Adrenal gland (tissue), 12 donors: Measurements from ENCODE around the gene GPR31. TPM values are rescaled to one million over a fixed set of nuclear protein-coding genes. Genes with fewer than 3 reads are reported as not detected.

ENCODE experiments used
- DNase-seq, 7 donors: peaks; one replicate each; pipeline ENCODE4 v3.0.0-alpha.2; 2019 to 2020
- H3K27ac ChIP-seq, 5 donors: fragments of 200-600 bp; sonication (generic) in 4 of 5; 1 replicate in 3 of 5; 2 replicates in 2 of 5; pipeline versions ENCODE4 v1.5.1 to v1.8.0; 2016 to 2020; ENCODE audit warnings: mild to moderate bottlenecking in 1 of 5
- H3K27me3 ChIP-seq: fragments of 200-600 bp; 2 replicates; pipeline ENCODE4 v1.8.0; 2021
- H3K36me3 ChIP-seq, 2 donors: fragments of 200-600 bp; replicated peaks in 1 of 2; 1 replicate in 1 of 2; 2 replicates in 1 of 2; pipeline versions ENCODE4 v1.5.1 to v1.8.0; 2018 to 2022
- H3K4me1 ChIP-seq, 2 donors: fragments of 200-600 bp; replicated peaks in 1 of 2; 1 replicate in 1 of 2; 2 replicates in 1 of 2; pipeline versions ENCODE4 v1.5.1 to v1.8.0; 2018 to 2021
- H3K4me3 ChIP-seq, 4 donors: fragments of 200-600 bp; sonication (generic) in 3 of 4; one replicate each; pipeline ENCODE4 v1.5.1; 2016 to 2018
- H3K9me3 ChIP-seq, 3 donors: fragments of 200-600 bp; sonication (generic) in 1 of 3; replicated peaks in 1 of 3; 1 replicate in 2 of 3; 2 replicates in 1 of 3; pipeline versions ENCODE4 v1.5.1 to v1.8.0; 2016 to 2021
- CTCF ChIP-seq, 6 experiments: fragments of 450-650 bp in 4 of 6; fragments of 200-600 bp in 2 of 6; sonication (generic) in 1 of 6; IDR thresholded peaks; 1 replicate in 5 of 6; 2 replicates in 1 of 6; pipeline versions ENCODE4 v1.5.1 to v1.8.0; 2016 to 2021; ENCODE audit warnings: antibody characterized with exemption in 6 of 6, mild to moderate bottlenecking in 2 of 6, moderate library complexity in 1 of 6
- POLR2A ChIP-seq, 2 donors: fragments of 450-650 bp; IDR thresholded peaks; one replicate each; pipeline ENCODE4 v1.6.1; 2017; ENCODE audit warnings: antibody characterized with exemption in 2 of 2, mild to moderate bottlenecking in 2 of 2, moderate library complexity in 1 of 2
- WGBS, 4 donors: extraction: QIAGEN DNeasy Blood & Tissue Kit in 2 of 4; methylation state at CpG; one replicate each; pipeline versions ENCODE4 v1.1.5 to v1.1.7; 2013 to 2017; 5-methylcytosine and 5-hydroxymethylcytosine counted together
- intact Hi-C, 2 donors: fragments of 100-400 bp; cut with DNase I; formaldehyde crosslinking; loops; one replicate each; pipeline versions ENCODE4 v1.14.1 to v1.15.0; 2022 to 2023
- polyA plus RNA-seq, 3 donors: library from polyadenylated mRNA; stranded (reverse); fragments of 200-250 nt in 2 of 3; fragments of 350-450 nt in 1 of 3; fragmentation: Illumina TruSeq in 1 of 3; extraction: RNeasy Lipid Tissue Mini Kit (QIAGEN cat#74804) in 1 of 3; gene quantifications; one replicate each; pipeline ENCODE4 v1.2.3, GENCODE V29; 2013 to 2014
- total RNA-seq, 9 donors: library from RNA; depleted of rRNA in 4 of 9; stranded (reverse); fragments of >200 nt in 4 of 9; fragments of 120-200 nt in 1 of 9; fragmentation: NEBNext Ultra II Directional in 1 of 9; extraction: Animal tissue kit (Norgen Biotek cat#: 25700) in 1 of 9; gene quantifications; one replicate each; pipeline versions ENCODE4 v1.1.0 to v1.2.4, GENCODE V29; 2013 to 2023
- donor health status: healthy with polysubstance abuse.
- donor health status: Bipolar disorder and iron deficiency.
- donor health status: DM: yes; HTN: yes; CAD: no.
- donor health status: DM: no; HTN: no; CAD: no.
- donor health status: DM: no; HTN: no; CAD: no.
- donor health status: DM: yes; HTN: yes; CAD: no.

Gene GPR31
- total and polyA plus RNA-seq, 12 donors, result not detected

- H3K9me3 ChIP-seq, result no peaks in the 10 kb centered on the region
- H3K4me1 ChIP-seq, result no peaks in the 10 kb centered on the region
- DNase-seq, result no peak
- TF ChIP-seq POLR2A (IDR thresholded peaks at IDR 0.05) (no peak), CTCF (IDR thresholded peaks at IDR 0.05) (no peak)
- H3K27ac ChIP-seq, result no peak overlapping the region
- WGBS, 4 donors, result 71 to 81% (median 73%) methylated on average over 6 of the region's 6 CpGs
- H3K36me3 ChIP-seq, result no peaks in the 10 kb centered on the region
- no peaks in the 10 kb centered on the region for H3K27me3 ChIP-seq
- intact Hi-C loops, result no loop called here
- no peak overlapping the region for H3K4me3 ChIP-seq
Observed at GRCh38 chr6:167129159-167129558, 28.6 kb downstream of the GPR31 start.

- no peak overlapping the region for H3K4me3 ChIP-seq
- H3K27ac ChIP-seq, result no peak overlapping the region
- H3K9me3 ChIP-seq, result no peaks in the 10 kb centered on the region
- intact Hi-C loops, result no loop called here
- no peaks in the 10 kb centered on the region for H3K27me3 ChIP-seq
- H3K36me3 ChIP-seq, result no peaks in the 10 kb centered on the region
- no peaks in the 10 kb centered on the region for H3K4me1 ChIP-seq
- no peak for TF ChIP-seq CTCF (IDR thresholded peaks at IDR 0.05)
- TF ChIP-seq POLR2A (IDR thresholded peaks at IDR 0.05), result no peak
- no peak for DNase-seq
- WGBS, 4 donors, result 87 to 94% (median 91%) methylated on average over 10 to 14 of the region's 14 CpGs
Observed at GRCh38 chr6:167127785-167128531, 29.8 kb downstream of the GPR31 start.

DNA sequence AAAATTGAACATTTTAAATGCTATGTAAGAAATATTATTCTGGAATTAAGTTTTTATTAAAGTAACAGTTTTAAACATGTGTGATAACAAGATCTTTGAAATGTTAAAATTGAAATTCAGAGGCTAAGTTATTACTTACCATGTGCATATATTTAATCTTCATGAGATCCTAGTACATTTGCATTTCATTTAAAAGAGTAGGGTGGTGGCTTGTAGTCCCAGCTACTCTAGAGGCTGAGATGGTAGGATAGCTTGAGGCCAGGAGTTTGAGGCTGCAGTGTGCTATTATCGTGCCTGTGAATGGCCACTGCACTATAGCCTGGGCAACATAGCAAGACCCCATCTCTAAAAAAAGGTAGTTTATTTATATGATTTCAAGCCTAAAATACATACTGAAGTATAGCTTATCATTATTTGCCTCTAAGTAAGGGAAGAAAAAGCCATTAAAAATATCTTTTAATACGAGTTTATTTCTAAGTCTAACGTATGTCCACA is 31.9 kb downstream of the GPR31 start:
- DNase-seq, result no peak
- no peak overlapping the region for H3K4me3 ChIP-seq
- H3K9me3 ChIP-seq, result no peaks in the 10 kb centered on the region
- H3K27me3 ChIP-seq, result no peaks in the 10 kb centered on the region
- no peaks in the 10 kb centered on the region for H3K4me1 ChIP-seq
- H3K27ac ChIP-seq, result no peak overlapping the region
- H3K36me3 ChIP-seq, result no peaks in the 10 kb centered on the region
- intact Hi-C loops, result no loop called here
- TF ChIP-seq POLR2A (IDR thresholded peaks at IDR 0.05) (no peak), CTCF (IDR thresholded peaks at IDR 0.05) (no peak)
- WGBS, 4 donors, result 62 to 83% (median 75%) methylated on average over 3 of the region's 3 CpGs

GRCh38 chr6:167125410-167125809 is 32.4 kb downstream of the GPR31 start:
- Histone ChIP-seq H3K27me3 (no peaks in the 10 kb centered on the region), H3K9me3 (no peaks in the 10 kb centered on the region), H3K36me3 (no peaks in the 10 kb centered on the region), H3K4me3 (no peak overlapping the region), H3K4me1 (no peaks in the 10 kb centered on the region), H3K27ac (no peak overlapping the region)
- TF ChIP-seq CTCF (IDR thresholded peaks at IDR 0.05), result no peak
- TF ChIP-seq POLR2A (IDR thresholded peaks at IDR 0.05), result no peak
- 74 to 88% (median 82%) methylated on average over 4 of the region's 4 CpGs for WGBS, 4 donors
- no peak for DNase-seq
- intact Hi-C loops, result no loop called here
